ENCODE measurements around the gene AGBL4.

AGBL4 gene

DNA sequence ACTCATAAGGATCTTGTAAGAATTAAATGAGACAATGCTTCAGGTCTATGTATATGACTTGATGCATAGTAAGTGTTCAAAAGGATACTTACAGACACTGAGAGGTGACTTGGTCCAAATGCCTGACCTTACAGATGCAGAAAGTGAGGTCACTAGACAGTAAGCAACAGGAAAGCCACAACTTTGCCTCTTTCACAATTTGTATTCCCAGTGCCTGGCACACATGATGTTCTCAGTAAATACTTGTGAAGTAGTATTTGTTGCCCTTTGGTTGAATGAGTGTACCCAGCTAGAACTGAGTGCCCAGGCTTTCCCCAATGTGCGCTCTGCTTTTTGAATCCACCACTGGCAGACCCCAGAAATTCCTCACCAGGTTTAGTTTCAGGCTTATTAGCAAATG lies 1352.2 kb downstream of the AGBL4 start:
- Histone ChIP-seq H3K4me2 (0 out of 2 replicates have a peak overlapping the region, but pooled peaks have one; percentile 37), H4K20me1 (no peaks in the 10 kb centered on the region), H3K9ac (no peak overlapping the region), H3K27ac (no peak overlapping the region), H3K36me3 (no peaks in the 10 kb centered on the region), H3K27me3 (no peaks in the 10 kb centered on the region), H3K4me1 (peaks cover 44% of the 10 kb centered on the region), H3K4me3 (no peak overlapping the region), H3K9me3 (no peaks in the 10 kb centered on the region)
- no peak for TF ChIP-seq Cebpa-rat (IDR thresholded peaks at IDR 0.05)

DNA sequence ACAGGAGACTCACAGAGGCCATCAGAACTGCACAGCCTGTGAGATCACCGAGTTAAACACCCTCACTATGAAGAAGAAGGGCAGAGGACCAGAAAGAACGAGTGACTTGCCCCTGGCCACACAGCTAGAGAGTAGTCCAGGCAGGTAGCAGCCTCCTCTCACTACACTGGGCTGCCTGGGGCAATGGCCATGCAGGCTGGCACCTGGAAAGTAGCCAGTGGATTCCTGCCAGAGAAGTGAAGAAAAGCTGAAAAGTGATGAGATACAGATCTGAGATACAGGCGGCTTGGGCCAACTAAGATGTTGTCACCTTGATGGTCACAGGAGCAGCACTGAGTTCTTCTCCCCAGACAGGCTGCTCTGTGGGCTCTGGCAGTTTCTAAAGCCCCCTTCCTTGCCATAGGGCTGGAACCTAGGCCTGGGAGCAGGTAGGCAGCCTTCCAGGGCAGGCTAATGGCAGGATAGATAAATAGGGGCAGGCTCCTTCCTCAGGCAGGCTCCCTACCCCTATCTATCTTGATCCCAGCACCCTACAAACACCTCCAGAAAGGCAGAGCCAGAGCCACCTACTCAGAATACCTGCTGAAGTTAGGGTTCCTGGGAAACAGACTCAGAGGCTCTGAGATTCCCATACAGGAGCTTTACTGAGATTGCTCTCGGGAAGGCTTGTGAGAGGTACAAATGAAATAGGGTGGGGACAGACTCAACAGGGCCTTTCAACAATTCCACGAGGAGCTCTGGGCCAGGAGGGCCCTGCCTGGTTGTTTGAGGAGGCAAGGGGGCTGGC lies 1353.3 kb downstream of the AGBL4 start:
- Histone ChIP-seq H3K27me3 (no peaks in the 10 kb centered on the region), H3K4me3 (no peak overlapping the region), H3K36me3 (no peaks in the 10 kb centered on the region), H3K27ac (no peak overlapping the region), H3K9me3 (no peaks in the 10 kb centered on the region), H3K9ac (no peak overlapping the region), H3K4me2 (peak overlapping the region; percentile 37), H3K4me1 (peaks cover 42% of the 10 kb centered on the region), H4K20me1 (no peaks in the 10 kb centered on the region)
- no peak for TF ChIP-seq Cebpa-rat (IDR thresholded peaks at IDR 0.05)

DNA sequence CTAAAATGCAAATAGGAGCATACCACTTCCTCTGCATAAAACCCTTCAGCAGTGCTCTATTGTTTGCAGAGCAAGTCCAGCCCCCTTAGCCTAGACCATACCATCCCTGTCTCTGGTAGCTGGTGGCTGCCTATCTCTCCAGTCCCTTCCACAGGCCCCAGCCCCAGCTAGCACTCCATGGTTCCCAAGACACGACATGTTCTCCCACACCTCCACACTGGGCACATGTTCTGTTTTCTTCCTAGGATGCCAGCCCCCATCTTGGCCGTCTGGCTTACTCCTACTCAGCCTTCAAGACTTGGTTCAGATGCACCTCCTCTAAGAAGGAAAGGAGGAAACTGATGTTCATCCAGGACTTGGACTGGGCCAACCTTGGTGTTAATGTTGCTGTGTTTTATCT lies 1355.4 kb downstream of the AGBL4 start:
- no peaks in the 10 kb centered on the region for H4K20me1 ChIP-seq
- H3K4me3 ChIP-seq = no peak overlapping the region
- H3K27ac ChIP-seq = no peak overlapping the region
- no peak for TF ChIP-seq Cebpa-rat (IDR thresholded peaks at IDR 0.05)
- H3K9me3 ChIP-seq = peaks cover 6% of the 10 kb centered on the region; the same call in 1 of the 2 replicates
- H3K4me1 ChIP-seq = peaks cover 35% of the 10 kb centered on the region
- no peaks in the 10 kb centered on the region for H3K36me3 ChIP-seq
- no peak overlapping the region for H3K9ac ChIP-seq
- peak overlapping the region; percentile 28 for H3K4me2 ChIP-seq
- H3K27me3 ChIP-seq = no peaks in the 10 kb centered on the region

DNA sequence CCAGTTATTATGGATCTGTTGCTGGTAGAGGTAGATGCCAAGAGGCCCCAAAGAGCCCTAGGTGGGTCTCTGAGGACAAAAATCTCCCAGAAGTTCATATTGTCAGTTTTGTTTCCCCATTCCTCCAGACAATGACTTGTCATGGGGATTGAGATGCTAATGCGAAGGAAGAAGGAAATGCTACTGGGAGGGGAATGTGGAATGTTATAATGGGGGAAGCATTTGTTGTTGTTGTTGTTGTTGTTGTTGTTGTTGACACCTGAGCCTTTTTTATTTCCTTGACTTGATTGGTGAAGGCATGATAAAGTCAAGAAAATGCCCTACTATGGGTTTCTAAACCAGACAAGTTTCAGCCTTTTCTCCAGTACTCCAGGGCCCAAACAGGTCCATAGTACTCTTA lies 1356.0 kb downstream of the AGBL4 start:
- Histone ChIP-seq H3K27ac (no peak overlapping the region), H3K9ac (no peak overlapping the region), H3K27me3 (no peaks in the 10 kb centered on the region), H4K20me1 (no peaks in the 10 kb centered on the region), H3K4me3 (no peak overlapping the region), H3K9me3 (peaks cover 6% of the 10 kb centered on the region; the same call in 1 of the 2 replicates), H3K36me3 (no peaks in the 10 kb centered on the region), H3K4me1 (peaks cover 30% of the 10 kb centered on the region), H3K4me2 (peak overlapping the region; percentile 28; the same call in 1 of the 2 replicates)
- TF ChIP-seq Cebpa-rat (IDR thresholded peaks at IDR 0.05) = no peak

DNA sequence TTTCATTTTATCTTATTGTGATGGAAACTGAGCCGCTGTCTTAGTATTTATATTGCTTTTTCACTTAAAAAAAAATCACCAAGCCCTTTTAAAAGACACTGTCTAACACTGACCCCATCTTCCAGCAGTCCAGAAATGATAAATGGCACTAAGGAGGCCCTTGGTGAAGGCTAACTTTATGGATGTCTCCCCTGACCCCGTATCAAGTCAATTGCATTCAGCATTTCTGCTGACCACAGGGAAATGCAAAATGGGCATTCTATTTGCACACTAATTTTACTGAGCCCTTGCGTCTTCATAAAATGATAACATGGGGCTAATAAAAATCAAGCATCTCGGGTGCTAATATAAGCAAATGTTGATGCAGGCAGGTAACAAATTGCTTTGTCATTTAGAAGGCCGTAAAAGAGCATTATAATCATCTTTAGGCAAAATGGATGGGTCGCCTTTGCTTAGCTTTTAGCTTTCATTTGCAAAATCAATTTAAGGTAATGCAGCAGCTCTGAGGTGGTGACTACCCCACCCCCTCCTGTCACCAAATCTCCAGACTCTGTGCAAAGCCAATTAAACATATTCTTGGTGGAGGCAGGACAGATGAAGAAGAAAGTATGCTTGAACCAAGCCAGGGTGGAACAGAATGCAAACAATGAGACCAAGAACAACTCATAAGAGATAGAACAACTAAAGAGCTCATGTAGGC lies 1357.9 kb downstream of the AGBL4 start:
- H3K36me3 ChIP-seq = no peaks in the 10 kb centered on the region

DNA sequence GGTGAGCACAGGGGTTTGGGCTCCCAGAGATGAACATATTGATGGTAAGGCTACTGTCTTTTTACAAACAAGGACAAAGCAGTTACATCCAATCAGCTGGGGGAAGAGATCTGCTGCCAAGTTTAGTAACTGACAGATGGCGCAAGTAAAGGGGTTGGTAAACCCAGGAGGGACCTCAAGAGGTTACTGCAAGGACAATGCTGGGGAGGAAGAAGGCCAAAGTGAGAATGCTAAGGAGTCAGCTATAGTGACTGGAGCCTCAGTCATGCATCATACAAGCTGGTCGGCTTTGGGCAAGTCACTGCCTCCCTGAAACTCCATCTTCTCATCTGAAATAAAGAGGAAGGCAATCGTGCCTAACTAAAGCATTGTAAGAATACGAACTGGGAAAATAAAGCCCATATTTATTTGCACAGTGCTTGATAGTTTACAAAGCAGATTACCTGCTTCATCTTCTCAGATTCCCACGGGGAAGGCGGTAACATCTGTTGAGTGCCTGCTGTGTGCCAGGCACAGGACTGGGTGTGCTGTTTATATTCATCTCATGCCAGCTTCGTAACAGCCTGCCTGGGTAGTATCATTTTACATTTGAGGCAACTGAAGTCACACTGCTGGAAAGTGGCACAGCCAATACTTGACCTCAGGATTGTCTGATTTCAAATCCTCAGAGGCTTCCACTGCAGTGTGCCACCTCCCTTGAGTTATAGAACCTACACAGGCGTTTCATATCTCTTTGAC lies 1361.9 kb downstream of the AGBL4 start:
- no peak overlapping the region for H3K27ac ChIP-seq
- peak overlapping the region; percentile 38 for H3K4me2 ChIP-seq
- no peak overlapping the region for H3K9ac ChIP-seq
- H3K4me3 ChIP-seq = no peak overlapping the region
- TF ChIP-seq Cebpa-rat (IDR thresholded peaks at IDR 0.05) = no peak
- H3K27me3 ChIP-seq = no peaks in the 10 kb centered on the region
- no peaks in the 10 kb centered on the region for H4K20me1 ChIP-seq
- peaks cover 6% of the 10 kb centered on the region; the same call in 1 of the 2 replicates for H3K9me3 ChIP-seq
- peaks cover 56% of the 10 kb centered on the region for H3K4me1 ChIP-seq
- no peaks in the 10 kb centered on the region for H3K36me3 ChIP-seq

More for the DNA sequence above, 1357.9 kb downstream of the AGBL4 start:
- H3K4me3 ChIP-seq = no peak overlapping the region
- no peak overlapping the region for H3K27ac ChIP-seq
- H3K9me3 ChIP-seq = peaks cover 6% of the 10 kb centered on the region; the same call in 1 of the 2 replicates
- H3K4me1 ChIP-seq = peaks cover 27% of the 10 kb centered on the region
- H4K20me1 ChIP-seq = no peaks in the 10 kb centered on the region
- no peak overlapping the region for H3K9ac ChIP-seq
- H3K4me2 ChIP-seq = no peak overlapping the region
- H3K27me3 ChIP-seq = no peaks in the 10 kb centered on the region
- no peak for TF ChIP-seq Cebpa-rat (IDR thresholded peaks at IDR 0.05)

DNA sequence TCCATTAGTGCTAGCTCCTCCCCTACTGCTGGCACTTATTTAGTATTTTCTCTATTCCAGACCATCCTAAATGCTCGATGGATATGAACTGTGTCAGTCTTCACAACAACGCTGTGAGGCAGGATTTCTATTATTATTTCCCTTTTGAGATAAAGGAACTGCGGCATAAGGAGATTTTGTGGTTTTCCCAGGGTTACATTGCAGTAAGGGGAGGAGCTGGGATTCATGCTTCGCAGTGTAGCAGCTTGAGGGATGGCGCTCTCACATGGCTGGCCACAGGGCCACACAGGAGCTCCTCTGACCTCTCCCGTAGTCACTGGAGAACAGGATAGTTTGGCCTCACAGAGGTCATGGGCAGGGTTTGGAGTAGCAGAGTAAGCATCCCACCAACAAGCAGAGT lies 1364.0 kb downstream of the AGBL4 start:
- Histone ChIP-seq H3K4me2 (peak overlapping the region; percentile 81), H3K9me3 (peaks cover 6% of the 10 kb centered on the region; the same call in 1 of the 2 replicates), H3K9ac (no peak overlapping the region), H3K4me1 (peaks cover 77% of the 10 kb centered on the region), H3K36me3 (no peaks in the 10 kb centered on the region), H3K27ac (peak overlapping the region; percentile 57; the same call in 1 of the 2 replicates), H3K4me3 (no peak overlapping the region), H4K20me1 (no peaks in the 10 kb centered on the region), H3K27me3 (no peaks in the 10 kb centered on the region)
- no peak for TF ChIP-seq Cebpa-rat (IDR thresholded peaks at IDR 0.05)

DNA sequence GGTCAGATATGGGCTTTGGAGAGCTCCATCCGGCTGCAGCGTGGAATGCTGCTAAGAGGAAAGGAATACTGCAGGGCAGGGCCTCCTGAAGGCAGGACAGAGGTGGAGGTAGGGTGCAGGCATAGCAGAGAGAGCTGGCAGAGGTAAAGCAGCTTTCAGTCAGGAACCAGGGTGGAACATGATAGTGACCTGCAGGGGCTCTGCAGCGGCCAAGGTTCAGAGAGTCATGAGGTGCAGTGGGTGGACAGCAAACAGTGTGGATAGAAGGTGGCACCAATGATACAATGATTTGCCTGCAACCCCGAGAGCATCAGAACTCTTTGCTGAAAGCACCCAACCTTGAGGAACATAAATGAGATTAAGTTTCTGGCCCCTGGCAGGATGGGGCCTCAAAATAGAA lies 1366.3 kb downstream of the AGBL4 start:
- no peaks in the 10 kb centered on the region for H3K9me3 ChIP-seq
- TF ChIP-seq Cebpa-rat (IDR thresholded peaks at IDR 0.05) = no peak
- H3K9ac ChIP-seq = peak overlapping the region; percentile 23; the same call in 1 of the 2 replicates
- peak overlapping the region; percentile 17; the same call in 1 of the 2 replicates for H3K4me3 ChIP-seq
- H3K36me3 ChIP-seq = no peaks in the 10 kb centered on the region
- H4K20me1 ChIP-seq = no peaks in the 10 kb centered on the region
- peak overlapping the region; percentile 57 for H3K27ac ChIP-seq
- peak overlapping the region; percentile 81 for H3K4me2 ChIP-seq
- H3K27me3 ChIP-seq = no peaks in the 10 kb centered on the region
- peaks cover 100% of the 10 kb centered on the region for H3K4me1 ChIP-seq

DNA sequence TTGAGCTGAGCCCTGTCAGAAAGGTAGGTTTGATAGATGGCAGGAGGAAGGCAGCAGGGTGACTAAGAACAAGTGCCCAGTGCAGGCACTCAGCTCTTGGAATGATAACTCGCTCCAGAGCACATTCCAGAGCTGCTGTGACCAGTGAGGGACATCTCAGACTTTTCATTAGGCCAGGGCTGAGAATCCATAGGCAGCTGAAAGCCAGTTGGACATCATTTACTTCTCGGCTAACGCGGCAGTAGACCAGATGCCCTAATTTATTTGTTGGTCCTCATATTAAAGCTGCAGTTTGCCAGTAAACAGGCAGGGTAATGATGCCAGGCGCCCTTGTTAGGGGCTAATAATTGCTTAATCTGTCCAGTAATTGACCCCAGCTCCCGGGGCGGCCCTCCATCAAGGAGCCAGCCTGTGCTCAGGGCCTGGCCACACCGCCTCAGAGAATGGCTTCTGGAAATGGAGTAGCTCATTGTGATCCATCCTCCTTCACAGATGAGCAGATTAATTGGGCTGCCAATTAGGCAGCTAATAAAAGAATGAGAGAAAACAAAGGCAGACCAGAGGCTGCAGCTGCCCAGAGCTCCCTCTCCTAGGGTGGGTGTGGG lies 1369.0 kb downstream of the AGBL4 start:
- Histone ChIP-seq H3K4me2 (peak overlapping the region; percentile 81), H3K36me3 (no peaks in the 10 kb centered on the region), H3K4me1 (peaks cover 100% of the 10 kb centered on the region), H3K27me3 (no peaks in the 10 kb centered on the region), H4K20me1 (no peaks in the 10 kb centered on the region), H3K4me3 (no peak overlapping the region), H3K9me3 (no peaks in the 10 kb centered on the region), H3K27ac (no peak overlapping the region), H3K9ac (no peak overlapping the region)
- TF ChIP-seq Cebpa-rat (IDR thresholded peaks at IDR 0.05) = no peak

Data from BLaER1 (cell line).